GM12891 (cell line): ENCODE results near the gene ERO1B.

ENCODE experiments used
- PAX5 ChIP-seq: IDR thresholded peaks from 2 replicates; pipeline ENCODE4 v1.6.1; 2011; ENCODE audit warnings: low read length, moderate library complexity, mild to moderate bottlenecking; ENCODE audit not compliant: insufficient read depth, severe bottlenecking
- POLR2A ChIP-seq: IDR thresholded peaks from 2 replicates; pipeline ENCODE4 v1.6.1; 2011; ENCODE audit warnings: low read depth, low read length, control low read depth
- POLR2AphosphoS5 ChIP-seq: IDR thresholded peaks from 2 replicates; pipeline ENCODE4 v1.6.1; 2011; ENCODE audit warnings: low read depth, low read length, control low read depth
- POU2F2 ChIP-seq: IDR thresholded peaks from 2 replicates; pipeline ENCODE4 v1.6.1; 2011; ENCODE audit warnings: low read depth, mild to moderate bottlenecking, control low read depth, low read length, moderate library complexity
- TAF1 ChIP-seq: IDR thresholded peaks from 2 replicates; pipeline ENCODE4 v1.6.1; 2011; ENCODE audit warnings: low read depth, low read length, control low read depth

DNA sequence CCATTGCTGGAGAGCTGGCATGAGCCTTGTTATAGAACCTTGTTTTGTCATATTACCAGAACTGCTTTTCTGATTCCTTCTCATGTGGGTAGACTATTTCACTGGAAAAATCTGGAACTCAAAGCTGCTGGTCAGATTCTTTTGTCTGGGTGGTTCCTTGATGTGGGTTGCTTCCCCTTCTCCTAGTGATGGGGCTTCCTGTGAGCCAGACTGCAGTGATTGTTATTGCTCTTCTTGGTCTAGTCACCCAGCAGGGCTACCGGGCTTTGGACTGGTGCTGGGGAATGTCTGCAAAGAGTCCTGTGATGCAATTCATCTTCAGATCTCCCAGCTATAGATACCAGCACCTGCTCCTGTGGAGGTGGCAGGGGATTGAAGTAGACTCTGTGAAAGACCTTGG lies 80.0 kb downstream of the ERO1B start:
- no peak for TF ChIP-seq POLR2A
- TF ChIP-seq POLR2AphosphoS5: peak; percentile 35; the same call in 1 of the 2 replicates
- no peak for TF ChIP-seq TAF1
- TF ChIP-seq PAX5: no peak
- TF ChIP-seq POU2F2: no peak
